Activated CD8-positive, alpha-beta memory T cell treated with anti-CD3 and anti-CD28 coated beads, Interleukin-2, amount 10 ng/mL, durations not matched to agents 7 days and 5 days (primary cell): Measurements from ENCODE around the gene MYO5C. TPM values are rescaled to one million over a fixed set of nuclear protein-coding genes. Genes with fewer than 3 reads are reported as not detected.

Experiments used
- ATAC-seq: fragments of 150-1000 bp; cut with Tn5 transposase; one replicate; pipeline ENCODE4 v1.10.0; 2021; ENCODE audit warnings: moderate library complexity
- CTCF ChIA-PET: fragments of 350-600 bp; sonication (Branson Sonifier 250); formaldehyde crosslinking; loops from one replicate; lab custom pipeline; 2021; ENCODE audit warnings: antibody characterized with exemption; lab: Charles Lee
- DNase-seq: peaks from one replicate; pipeline ENCODE4 v3.0.0-alpha.2; 2020
- H3K27ac Mint-ChIP-seq: one replicate; pipeline ENCODE4 v1.8.0; 2021; ENCODE audit warnings: mild to moderate bottlenecking, mixed read lengths
- H3K27me3 Mint-ChIP-seq: one replicate; pipeline ENCODE4 v1.8.0; 2021; ENCODE audit warnings: mixed read lengths
- H3K36me3 Mint-ChIP-seq: one replicate; pipeline ENCODE4 v1.8.0; 2021; ENCODE audit warnings: mild to moderate bottlenecking, mixed read lengths
- H3K4me1 Mint-ChIP-seq: one replicate; pipeline ENCODE4 v1.8.0; 2021; ENCODE audit warnings: mixed read lengths
- H3K4me3 Mint-ChIP-seq: one replicate; pipeline ENCODE4 v1.8.0; 2021; ENCODE audit warnings: mild to moderate bottlenecking, moderate library complexity, mixed read lengths
- H3K9me3 Mint-ChIP-seq: one replicate; pipeline ENCODE4 v1.8.0; 2022; ENCODE audit warnings: low read depth, mixed read lengths
- total RNA-seq, 2 experiments: library from RNA; stranded (reverse); gene quantifications; one replicate each; pipeline ENCODE4 v1.2.3, GENCODE V29; 2021

MYO5C gene
- total RNA-seq, 2 experiments from 2014 or later, result 0.94 to 1.3 TPM

DNA sequence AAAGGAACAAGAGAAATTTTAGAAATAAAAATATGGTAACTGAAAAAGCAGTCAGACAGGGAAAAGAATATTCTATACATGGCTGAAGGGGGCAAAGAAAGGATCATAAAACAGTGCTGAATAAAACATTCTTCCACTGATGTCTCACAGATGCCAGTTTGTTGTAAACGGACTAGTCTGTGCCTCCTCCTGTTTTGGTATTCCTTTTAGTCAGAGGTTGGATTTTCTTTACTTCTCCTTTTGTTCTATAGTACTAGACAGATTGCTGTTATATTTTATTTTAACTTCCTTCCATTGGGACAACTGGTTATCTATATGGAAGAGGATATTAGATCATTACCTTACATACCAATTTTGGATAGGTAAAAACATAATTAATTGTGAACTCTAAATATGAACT, 88.4 kb downstream of the MYO5C start:
- H3K27ac Mint-ChIP-seq, result no peak overlapping the region
- peaks cover 10% of the 10 kb centered on the region for H3K4me1 Mint-ChIP-seq
- no peaks in the 10 kb centered on the region for H3K36me3 Mint-ChIP-seq
- no peak for DNase-seq
- H3K27me3 Mint-ChIP-seq, result no peaks in the 10 kb centered on the region
- H3K9me3 Mint-ChIP-seq, result no peaks in the 10 kb centered on the region
- CTCF ChIA-PET, result interaction anchor here (1.7 to 3.3 kb wide), 4 partner anchors 14 to 226 kb away, joined by 6 to 69 read pairs (median 22); partner anchors contain the start of gene GNB5
- no peak overlapping the region for H3K4me3 Mint-ChIP-seq
- no peak for ATAC-seq

- H3K4me1 Mint-ChIP-seq, result peaks cover 10% of the 10 kb centered on the region
- H3K27me3 Mint-ChIP-seq, result no peaks in the 10 kb centered on the region
- no peaks in the 10 kb centered on the region for H3K36me3 Mint-ChIP-seq
- no peak overlapping the region for H3K4me3 Mint-ChIP-seq
- ATAC-seq, result no peak
- H3K27ac Mint-ChIP-seq, result no peak overlapping the region
- CTCF ChIA-PET, result no interaction called here
- H3K9me3 Mint-ChIP-seq, result no peaks in the 10 kb centered on the region
- DNase-seq, result no peak
Measured at GRCh38 chr15:52206446-52206845, 89.2 kb downstream of the MYO5C start.

- Mint-ChIP-seq H3K36me3 (no peaks in the 10 kb centered on the region), H3K4me3 (no peak overlapping the region), H3K27me3 (no peaks in the 10 kb centered on the region), H3K4me1 (peaks cover 10% of the 10 kb centered on the region), H3K27ac (no peak overlapping the region), H3K9me3 (no peaks in the 10 kb centered on the region)
- ATAC-seq (no peak), DNase-seq (no peak)
- CTCF ChIA-PET, result no interaction called here
Measured at GRCh38 chr15:52204657-52205056, 90.9 kb downstream of the MYO5C start.

DNA sequence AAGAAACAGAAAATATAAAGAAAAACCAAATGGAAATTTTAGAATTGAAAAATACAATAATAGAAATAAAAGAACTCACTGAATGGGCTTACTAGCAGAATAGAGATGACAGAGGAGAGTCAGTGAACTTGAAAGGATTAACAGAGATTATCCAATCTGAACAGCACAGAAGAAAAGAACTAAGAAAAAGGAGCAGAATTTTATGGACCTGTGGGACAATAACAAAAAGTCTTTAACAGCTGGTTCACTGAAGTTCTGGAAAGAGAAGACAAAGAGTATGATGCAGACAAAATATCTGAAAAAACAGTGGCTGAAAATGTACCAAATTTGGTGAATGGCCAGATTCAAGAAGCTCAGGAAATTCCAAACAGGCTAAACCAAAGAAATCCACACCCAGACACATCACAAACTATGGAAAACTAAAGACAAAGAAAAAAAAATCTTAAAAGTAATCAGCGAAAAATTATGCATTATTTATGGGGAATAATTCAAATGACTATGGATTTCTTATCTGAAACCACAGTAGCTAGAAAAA, 94.7 kb downstream of the MYO5C start:
- Mint-ChIP-seq H3K27me3 (no peaks in the 10 kb centered on the region), H3K4me1 (peaks cover 2% of the 10 kb centered on the region)
- CTCF ChIA-PET, result no interaction called here

GRCh38 chr15:52199271-52199670, 96.3 kb downstream of the MYO5C start:
- CTCF ChIA-PET, result interaction anchor here (0.9 to 1.0 kb wide), 2 partner anchors 9 to 36 kb away, joined by 3 to 4 read pairs; no protein-coding TSS in a partner anchor
- Mint-ChIP-seq H3K36me3 (peaks cover 1% of the 10 kb centered on the region), H3K27me3 (no peaks in the 10 kb centered on the region), H3K4me1 (peaks cover 2% of the 10 kb centered on the region), H3K9me3 (no peaks in the 10 kb centered on the region), H3K27ac (no peak overlapping the region), H3K4me3 (no peak overlapping the region)
- ATAC-seq, result no peak
- DNase-seq, result no peak

More for the DNA sequence above, 94.7 kb downstream of the MYO5C start:
- Mint-ChIP-seq H3K4me3 (no peak overlapping the region), H3K27ac (no peak overlapping the region), H3K36me3 (peaks cover 1% of the 10 kb centered on the region), H3K9me3 (no peaks in the 10 kb centered on the region)
- DNase-seq, result no peak
- no peak for ATAC-seq

- H3K27me3 Mint-ChIP-seq, result no peaks in the 10 kb centered on the region
Measured at GRCh38 chr15:52196891-52197290, 98.7 kb downstream of the MYO5C start.

DNA sequence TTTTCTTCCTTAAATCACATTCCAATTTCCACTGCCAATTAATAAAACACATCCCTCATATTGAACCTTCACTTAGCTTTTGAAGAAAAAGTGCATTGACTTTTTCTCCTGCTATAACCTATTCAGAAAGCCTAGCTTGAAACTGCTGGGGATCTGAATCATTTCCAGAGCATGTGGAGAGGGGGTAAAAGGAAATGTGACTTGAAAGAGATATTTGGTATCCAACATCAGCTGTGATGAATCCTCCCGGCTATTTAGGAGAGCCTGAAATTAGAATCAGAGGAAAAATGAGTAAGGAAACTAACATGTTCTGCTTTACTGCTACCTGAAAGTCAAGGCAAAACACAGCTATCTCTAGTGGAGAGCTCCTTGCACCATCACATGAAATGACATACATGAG, 101.8 kb downstream of the MYO5C start:
- Mint-ChIP-seq H3K4me3 (no peak overlapping the region), H3K9me3 (no peaks in the 10 kb centered on the region), H3K27me3 (no peaks in the 10 kb centered on the region), H3K4me1 (peaks cover 2% of the 10 kb centered on the region), H3K27ac (no peak overlapping the region), H3K36me3 (peaks cover 1% of the 10 kb centered on the region)
- CTCF ChIA-PET, result interaction anchor here (1.7 to 6.2 kb wide), 4 partner anchors 9 to 70 kb away, joined by 4 to 27 read pairs (median 9); no protein-coding TSS in a partner anchor
- DNase-seq, result no peak
- ATAC-seq, result no peak

More at GRCh38 chr15:52196891-52197290, 98.7 kb downstream of the MYO5C start:
- CTCF ChIA-PET, result no interaction called here
- no peak for DNase-seq
- H3K9me3 Mint-ChIP-seq, result no peaks in the 10 kb centered on the region
- peaks cover 2% of the 10 kb centered on the region for H3K4me1 Mint-ChIP-seq
- H3K36me3 Mint-ChIP-seq, result peaks cover 1% of the 10 kb centered on the region
- no peak for ATAC-seq
- no peak overlapping the region for H3K4me3 Mint-ChIP-seq
- no peak overlapping the region for H3K27ac Mint-ChIP-seq

GRCh38 chr15:52193321-52193720, 102.3 kb downstream of the MYO5C start:
- H3K27ac Mint-ChIP-seq, result no peak overlapping the region
- H3K27me3 Mint-ChIP-seq, result no peaks in the 10 kb centered on the region
- no peak for ATAC-seq
- DNase-seq, result no peak
- no peak overlapping the region for H3K4me3 Mint-ChIP-seq
- H3K9me3 Mint-ChIP-seq, result no peaks in the 10 kb centered on the region
- CTCF ChIA-PET, result interaction anchor here (1.7 to 6.2 kb wide), 4 partner anchors 9 to 70 kb away, joined by 4 to 27 read pairs (median 9); no protein-coding TSS in a partner anchor
- H3K36me3 Mint-ChIP-seq, result peaks cover under 1% of the 10 kb centered on the region
- H3K4me1 Mint-ChIP-seq, result peaks cover 2% of the 10 kb centered on the region

DNA sequence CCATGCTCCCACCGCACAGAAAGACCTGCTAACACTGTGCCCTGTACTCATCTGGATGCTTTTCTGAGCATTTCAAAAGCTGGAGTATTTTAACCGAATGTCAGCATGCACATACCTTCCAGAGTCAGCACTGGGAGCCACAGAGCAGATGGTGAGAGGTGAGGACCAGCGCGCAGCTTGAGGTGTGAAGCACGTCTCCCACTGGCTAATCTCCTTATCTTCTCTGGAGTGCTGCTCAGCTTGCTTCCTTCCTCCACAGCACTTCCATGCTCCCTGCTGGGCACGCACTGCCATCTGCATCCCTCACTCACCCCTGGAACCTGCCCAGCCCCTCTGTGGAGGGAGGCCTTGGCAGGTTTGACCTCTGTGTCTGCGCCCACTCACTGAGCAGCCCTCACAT, 104.4 kb downstream of the MYO5C start, which contains the start of gene GNB5:
TSS of gene GNB5 (minus strand) at position 186 of the 400 bp plus-strand sequence. CDS start 6,716 bp downstream, outside the sequence.
- H3K36me3 Mint-ChIP-seq, result no peaks in the 10 kb centered on the region
- H3K27me3 Mint-ChIP-seq, result no peaks in the 10 kb centered on the region

DNA sequence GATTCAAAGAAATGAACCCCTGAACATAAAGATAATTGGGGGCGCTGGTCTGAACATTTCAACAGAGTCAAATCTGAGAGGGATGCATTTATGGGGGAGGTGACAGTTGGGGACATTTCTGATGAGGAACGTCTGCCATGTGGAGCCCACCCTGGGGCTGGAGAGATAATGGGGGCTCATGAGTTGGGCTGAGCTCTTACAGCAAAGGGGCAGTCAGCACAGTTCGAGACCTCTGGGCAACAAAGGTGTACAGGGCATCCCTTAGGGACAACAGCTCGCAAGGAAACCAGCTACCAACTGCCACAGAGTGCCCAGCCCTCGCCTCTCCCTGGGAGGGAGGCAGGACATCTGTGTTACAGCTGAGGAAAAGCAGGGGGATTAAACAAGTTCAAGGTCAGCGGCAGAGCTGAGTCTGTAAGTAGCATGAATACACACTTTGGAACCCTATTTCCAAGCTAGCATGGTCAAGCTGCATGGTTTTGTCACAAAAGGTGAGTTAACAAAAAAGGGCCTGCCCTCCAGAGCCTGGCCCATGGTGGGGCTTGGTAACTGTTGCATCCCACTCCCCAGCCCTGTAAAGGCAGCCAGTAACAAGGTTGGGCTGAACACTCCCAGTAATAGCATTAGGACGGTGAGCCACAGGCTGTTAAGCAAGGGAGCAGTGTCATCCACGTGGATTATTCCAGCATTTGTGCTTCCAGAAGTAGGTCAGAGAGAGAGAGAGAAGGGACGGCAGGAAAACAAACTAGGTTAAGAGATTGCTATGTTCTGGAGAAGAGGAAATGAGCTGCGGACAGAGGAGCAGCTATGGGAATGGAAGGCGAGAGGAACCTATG, 108.7 kb downstream of the MYO5C start:
- no peak for ATAC-seq
- no peaks in the 10 kb centered on the region for H3K27me3 Mint-ChIP-seq

More for the DNA sequence above, 104.4 kb downstream of the MYO5C start, which contains the start of gene GNB5:
- Mint-ChIP-seq H3K4me3 (no peak within 1 kb of the TSS), H3K4me1 (no peaks in the 10 kb centered on the region), H3K9me3 (no peaks in the 10 kb centered on the region), H3K27ac (no peak within 1 kb of the TSS)
- DNase-seq (no peak), ATAC-seq (no peak)
- CTCF ChIA-PET, result interaction anchor here (0.6 to 6.2 kb wide), 4 partner anchors 17 to 47 kb away, joined by 3 to 27 read pairs (median 4); no protein-coding TSS in a partner anchor

GRCh38 chr15:52185151-52185561, 110.4 kb downstream of the MYO5C start:
- CTCF ChIA-PET, result interaction anchor here (1.2 to 2.4 kb wide), 7 partner anchors 8 to 549 kb away, joined by 3 to 16 read pairs (median 8); no protein-coding TSS in a partner anchor
- no peaks in the 10 kb centered on the region for H3K36me3 Mint-ChIP-seq
- no peak overlapping the region for H3K27ac Mint-ChIP-seq
- H3K4me3 Mint-ChIP-seq, result no peak overlapping the region
- no peaks in the 10 kb centered on the region for H3K9me3 Mint-ChIP-seq
- ATAC-seq (no peak), DNase-seq (no peak)
- no peaks in the 10 kb centered on the region for H3K27me3 Mint-ChIP-seq
- peaks cover 15% of the 10 kb centered on the region for H3K4me1 Mint-ChIP-seq

More for the DNA sequence above, 108.7 kb downstream of the MYO5C start:
- CTCF ChIA-PET, result interaction anchor here (0.8 to 1.6 kb wide), 3 partner anchors 27 to 47 kb away, joined by 3 to 5 read pairs (median 4); no protein-coding TSS in a partner anchor
- Mint-ChIP-seq H3K4me3 (no peak overlapping the region), H3K9me3 (no peaks in the 10 kb centered on the region), H3K4me1 (peaks cover 7% of the 10 kb centered on the region), H3K36me3 (no peaks in the 10 kb centered on the region), H3K27ac (no peak overlapping the region)
- no peak for DNase-seq

DNA sequence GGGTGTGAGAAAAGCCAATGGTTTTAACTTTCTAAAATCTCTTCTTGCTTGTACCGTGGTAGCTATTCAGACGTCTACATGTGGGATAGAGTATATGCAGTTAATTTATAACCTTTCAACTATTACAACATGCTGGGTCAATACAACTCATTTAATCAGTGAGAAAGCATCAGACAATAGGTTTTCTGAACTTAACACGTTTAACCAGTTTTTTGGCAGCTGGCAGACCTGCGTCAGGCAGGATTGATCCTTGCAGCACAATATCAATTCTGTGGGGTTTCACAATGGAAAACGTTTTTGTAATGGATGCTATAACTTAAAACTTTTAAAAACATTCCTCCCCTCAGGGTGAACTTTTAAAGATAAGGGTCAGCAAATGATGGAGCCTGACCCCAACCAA, 110.9 kb downstream of the MYO5C start:
- H3K4me3 Mint-ChIP-seq, result no peak overlapping the region
- no peaks in the 10 kb centered on the region for H3K36me3 Mint-ChIP-seq
- H3K27me3 Mint-ChIP-seq, result no peaks in the 10 kb centered on the region
- CTCF ChIA-PET, result interaction anchor here (0.7 to 2.4 kb wide), 12 partner anchors 9 to 550 kb away, joined by 3 to 16 read pairs (median 4); no protein-coding TSS in a partner anchor
- DNase-seq (no peak), ATAC-seq (no peak)
- no peaks in the 10 kb centered on the region for H3K9me3 Mint-ChIP-seq
- peaks cover 15% of the 10 kb centered on the region for H3K4me1 Mint-ChIP-seq
- H3K27ac Mint-ChIP-seq, result no peak overlapping the region

- H3K27ac Mint-ChIP-seq, result no peak overlapping the region
- no peak for ATAC-seq
- H3K4me3 Mint-ChIP-seq, result no peak overlapping the region
- H3K27me3 Mint-ChIP-seq, result no peaks in the 10 kb centered on the region
- CTCF ChIA-PET, result interaction anchor here (0.7 to 2.4 kb wide), 12 partner anchors 10 to 551 kb away, joined by 3 to 16 read pairs (median 4); no protein-coding TSS in a partner anchor
- DNase-seq, result no peak
- no peaks in the 10 kb centered on the region for H3K9me3 Mint-ChIP-seq
- no peaks in the 10 kb centered on the region for H3K36me3 Mint-ChIP-seq
- peaks cover 20% of the 10 kb centered on the region for H3K4me1 Mint-ChIP-seq
Measured at GRCh38 chr15:52183562-52184173, 111.9 kb downstream of the MYO5C start.
